Fibroblast of lung (primary cell): ENCODE data around the gene AOAH. TPM values are rescaled to one million over a fixed set of nuclear protein-coding genes. Genes with fewer than 3 reads are reported as not detected.

Experiments
- DNase-seq, 2 donors: peaks; one replicate each; pipeline versions ENCODE4 v3.0.0 to v3.0.0-alpha.2; 2010; ENCODE audit warnings: low read depth in 2 of 2
- H2AFZ ChIP-seq: 2 replicates; pipeline ENCODE4 v1.5.1; 2012; ENCODE audit warnings: low read length, control low read depth, inconsistent platforms
- H3K27ac ChIP-seq: 2 replicates; pipeline ENCODE4 v1.5.1; 2011; ENCODE audit warnings: low read length, control low read depth; ENCODE audit not compliant: insufficient read depth
- H3K27me3 ChIP-seq: 2 replicates; pipeline ENCODE4 v1.5.1; 2011; ENCODE audit warnings: mild to moderate bottlenecking, low read length; ENCODE audit not compliant: control insufficient read depth, insufficient read depth
- H3K36me3 ChIP-seq: 2 replicates; pipeline ENCODE4 v1.5.1; 2011; ENCODE audit warnings: low read length; ENCODE audit not compliant: control insufficient read depth, insufficient read depth
- H3K4me1 ChIP-seq: 2 replicates; pipeline ENCODE4 v1.5.1; 2011; ENCODE audit warnings: low read length; ENCODE audit not compliant: control insufficient read depth, insufficient read depth; ENCODE audit errors: extremely low read depth
- H3K4me2 ChIP-seq: 2 replicates; pipeline ENCODE4 v1.5.1; 2011; ENCODE audit warnings: low read length, control low read depth; ENCODE audit not compliant: insufficient read depth; ENCODE audit errors: extremely low read depth
- H3K4me3 ChIP-seq, 4 experiments: fragments of 200-600 bp in 1 of 4; sonication (generic) in 1 of 4; replicated peaks in 1 of 4; 2 replicates each; pipeline ENCODE4 v1.5.1; 2011 to 2016; ENCODE audit warnings: low read length in 4 of 4, low read depth in 3 of 4, mild to moderate bottlenecking in 3 of 4, control low read depth in 2 of 4, inconsistent platforms in 1 of 4, mixed read lengths in 1 of 4; ENCODE audit not compliant: insufficient read depth in 1 of 4; ENCODE audit errors: control extremely low read depth in 1 of 4
- H3K79me2 ChIP-seq: 2 replicates; pipeline ENCODE4 v1.5.1; 2012; ENCODE audit warnings: mild to moderate bottlenecking, low read length, inconsistent platforms; ENCODE audit not compliant: control insufficient read depth, insufficient read depth
- H3K9ac ChIP-seq: 2 replicates; pipeline ENCODE4 v1.5.1; 2011; ENCODE audit warnings: mild to moderate bottlenecking, low read length, control low read depth; ENCODE audit not compliant: insufficient read depth
- H3K9me3 ChIP-seq: 2 replicates; pipeline ENCODE4 v1.5.1; 2012; ENCODE audit warnings: low read depth, low read length; ENCODE audit not compliant: control insufficient read depth, insufficient read depth
- H4K20me1 ChIP-seq: 2 replicates; pipeline ENCODE4 v1.5.1; 2011; ENCODE audit warnings: low read length; ENCODE audit not compliant: control insufficient read depth, insufficient read depth; ENCODE audit errors: extremely low read depth
- CTCF ChIP-seq, 2 donors: IDR thresholded peaks in 1 of 2; conservative IDR thresholded peaks in 1 of 2; 1 replicate in 1 of 2; 2 replicates in 1 of 2; pipeline ENCODE4 v1.5.1; 2011 to 2012; ENCODE audit warnings: low read length in 2 of 2, control low read depth in 1 of 2, inconsistent platforms in 1 of 2, low read depth in 1 of 2, mild to moderate bottlenecking in 1 of 2
- EZH2 ChIP-seq: IDR thresholded peaks from 2 replicates; pipeline ENCODE4 v1.5.1; 2012; ENCODE audit warnings: low read length, control low read depth, mild to moderate bottlenecking; ENCODE audit errors: missing control alignments
- polyA plus RNA-seq, 2 donors: library from polyadenylated mRNA; depleted of rRNA in 1 of 2; stranded (reverse) in 1 of 2; unstranded in 1 of 2; fragments of >200 nt; gene quantifications; 2 replicates each; pipeline ENCODE4 v1.2.1, GENCODE V29; 2011 to 2012; ENCODE audit warnings: missing spikeins in 1 of 2
- total RNA-seq: library from RNA; depleted of rRNA; stranded (reverse); fragments of >200 nt; gene quantifications from 2 replicates; pipeline ENCODE4 v1.2.1, GENCODE V29; 2014

Gene AOAH
- total and polyA plus RNA-seq, 2 donors (not counting 1 experiment from before 2014, with no cell fraction given) = not detected

DNA sequence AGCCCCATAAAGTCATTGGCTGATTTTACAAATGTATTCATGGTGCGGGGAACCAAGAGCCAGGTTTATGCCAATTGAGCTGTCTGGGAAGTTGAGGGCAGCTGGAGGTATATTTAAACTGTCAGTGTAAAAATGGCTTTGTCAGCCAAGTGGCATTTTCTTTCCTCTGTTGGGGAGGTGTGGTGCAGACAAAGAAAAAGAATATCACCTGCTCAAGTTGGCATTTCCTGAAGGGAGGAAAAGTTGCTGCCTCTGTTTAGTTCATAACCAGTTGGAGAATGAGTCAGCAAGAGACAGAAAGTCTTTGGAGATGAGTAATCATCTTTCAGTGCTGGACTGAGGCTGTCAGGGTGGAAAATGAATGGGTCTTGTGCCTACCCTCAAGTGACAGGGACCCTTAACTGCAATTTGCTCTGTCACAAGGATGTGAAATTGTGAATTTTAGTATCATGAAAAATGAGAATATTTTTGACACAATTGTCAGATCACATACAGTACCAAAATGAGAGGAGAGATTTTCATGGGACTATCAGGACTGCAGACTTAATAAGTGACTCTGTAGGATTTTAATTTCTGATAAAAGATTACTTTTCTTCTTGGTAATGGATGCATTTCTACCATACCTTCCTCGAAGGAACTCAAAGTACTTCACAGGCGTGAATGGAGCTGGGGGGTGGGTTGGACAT lies 197.3 kb downstream of the AOAH start:
- Histone ChIP-seq H3K9me3 (no peaks in the 10 kb centered on the region), H2AFZ (no peak overlapping the region), H3K4me3 (no peak overlapping the region), H3K36me3 (no peaks in the 10 kb centered on the region), H3K79me2 (no peaks in the 10 kb centered on the region), H3K9ac (no peak overlapping the region), H3K27ac (no peak overlapping the region), H4K20me1 (no peaks in the 10 kb centered on the region), H3K27me3 (no peaks in the 10 kb centered on the region), H3K4me2 (no peak overlapping the region), H3K4me1 (peaks cover 2% of the 10 kb centered on the region)
- TF ChIP-seq CTCF (conservative IDR thresholded peaks at IDR 0.05 in 1 of 2, IDR thresholded peaks at IDR 0.05 in 1 of 2; ENCODE audit: low read depth in 1 of 2, low read length in 2 of 2) (no peak), EZH2 (no peak)
- DNase-seq = peak; percentile 38 to 87

- DNase-seq = no peak
- H3K79me2 ChIP-seq = no peaks in the 10 kb centered on the region
- H3K9ac ChIP-seq = no peak overlapping the region
- no peak overlapping the region for H3K27ac ChIP-seq
- H3K27me3 ChIP-seq = no peaks in the 10 kb centered on the region
- H4K20me1 ChIP-seq = no peaks in the 10 kb centered on the region
- H2AFZ ChIP-seq = no peak overlapping the region
- TF ChIP-seq EZH2 = no peak
- TF ChIP-seq CTCF (conservative IDR thresholded peaks at IDR 0.05 in 1 of 2, IDR thresholded peaks at IDR 0.05 in 1 of 2; ENCODE audit: low read depth in 1 of 2, low read length in 2 of 2) = no peak
- no peaks in the 10 kb centered on the region for H3K9me3 ChIP-seq
- H3K36me3 ChIP-seq = no peaks in the 10 kb centered on the region
- no peak overlapping the region for H3K4me3 ChIP-seq
- H3K4me2 ChIP-seq = no peak overlapping the region
- H3K4me1 ChIP-seq = peaks cover 2% of the 10 kb centered on the region
Measured at GRCh38 chr7:36523371-36524101, 200.8 kb downstream of the AOAH start.

DNA sequence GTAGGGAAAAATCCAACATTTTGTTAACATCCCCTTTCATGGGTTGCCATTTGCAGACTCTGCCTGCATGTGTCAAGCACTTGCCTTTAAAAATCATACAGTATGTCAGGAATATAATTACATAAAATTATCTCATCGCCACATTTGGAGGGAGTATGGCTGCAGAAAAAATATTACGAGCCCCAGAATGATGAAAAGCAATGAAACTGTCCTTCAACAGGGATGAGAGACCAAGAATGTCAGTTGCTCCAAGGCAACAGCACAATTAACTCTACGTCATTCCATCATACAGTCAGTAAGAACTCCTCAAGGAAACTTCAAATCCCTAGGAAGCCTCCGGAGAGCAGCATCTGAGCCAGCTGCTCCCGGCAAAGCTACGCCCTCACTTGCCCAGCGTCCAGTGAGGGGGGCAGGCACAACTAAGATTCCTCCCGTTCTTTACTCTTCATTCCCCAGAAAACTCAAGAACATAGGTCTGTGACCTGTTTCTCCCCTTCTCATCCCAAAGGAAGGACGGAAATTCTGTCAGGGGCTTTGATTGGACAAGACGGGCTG lies 201.8 kb downstream of the AOAH start:
- Histone ChIP-seq H3K27me3 (no peaks in the 10 kb centered on the region), H3K4me2 (no peak overlapping the region), H3K79me2 (no peaks in the 10 kb centered on the region), H3K4me1 (peaks cover 2% of the 10 kb centered on the region), H3K9ac (no peak overlapping the region), H3K27ac (no peak overlapping the region), H3K4me3 (no peak overlapping the region), H3K9me3 (no peaks in the 10 kb centered on the region), H3K36me3 (no peaks in the 10 kb centered on the region), H4K20me1 (no peaks in the 10 kb centered on the region), H2AFZ (no peak overlapping the region)
- DNase-seq = no peak
- TF ChIP-seq EZH2 (no peak), CTCF (conservative IDR thresholded peaks at IDR 0.05 in 1 of 2, IDR thresholded peaks at IDR 0.05 in 1 of 2; ENCODE audit: low read depth in 1 of 2, low read length in 2 of 2) (no peak)
